Erythroblast (primary cell): ENCODE measurements around the gene TRIM49.
"Not testable (repeated sequence)": the region's sequence is repeated elsewhere in the genome, so short reads cannot be mapped to it uniquely, and the experiment has no call there.

ENCODE experiments used
- DNase-seq, 2 experiments: peaks; one replicate each; lab custom pipeline; 2025; lab: John Stamatoyannopoulos, UW

The TRIM49 gene

GRCh38 chr11:89808475-89808874 is at the start of gene TRIM49:
TSS of gene TRIM49 (minus strand) at chr11:89808575. CDS start at chr11:89804469, 4,106 bp downstream.
- not testable (repeated sequence) for DNase-seq

GRCh38 chr11:89826694-89827093 is 18.3 kb upstream of the TRIM49 start:
- DNase-seq = not testable (repeated sequence)

- DNase-seq = not testable (repeated sequence)
Observed at GRCh38 chr11:89820008-89820407, 11.6 kb upstream of the TRIM49 start.

GRCh38 chr11:89813535-89813934 is 5.2 kb upstream of the TRIM49 start:
- not testable (repeated sequence) for DNase-seq

GRCh38 chr11:89787506-89788063 is 20.8 kb downstream of the TRIM49 start:
- DNase-seq = not testable (repeated sequence)

- DNase-seq = not testable (repeated sequence)
Observed at GRCh38 chr11:89785726-89786125, 22.6 kb downstream of the TRIM49 start.

GRCh38 chr11:89750822-89751221 is 57.6 kb downstream of the TRIM49 start:
- not testable (repeated sequence) for DNase-seq
